PFSK-1 (cell line): Measurements from ENCODE around the gene IL1RN.

ENCODE experiments used
- FOXP2 ChIP-seq: optimal IDR thresholded peaks from 2 replicates; pipeline ENCODE3; 2011; ENCODE audit warnings: borderline replicate concordance, control low read depth, inconsistent platforms; ENCODE audit not compliant: insufficient read depth; ENCODE audit errors: extremely low read length, extremely low read depth
- POLR2AphosphoS5 ChIP-seq: IDR thresholded peaks from 2 replicates; pipeline ENCODE4 v1.6.1; 2012; ENCODE audit warnings: low read depth, mild to moderate bottlenecking, control low read depth, low read length, moderate library complexity
- SIN3A ChIP-seq: IDR thresholded peaks from 2 replicates; pipeline ENCODE4 v1.6.1; 2012; ENCODE audit warnings: mild to moderate bottlenecking, low read length, moderate library complexity, borderline replicate concordance; ENCODE audit not compliant: insufficient read depth
- TAF1 ChIP-seq: IDR thresholded peaks from 2 replicates; pipeline ENCODE4 v1.6.1; 2012; ENCODE audit warnings: low read length, control low read depth, borderline replicate concordance; ENCODE audit not compliant: insufficient read depth
- TF ChIP-seq, protein P1 (sequence below), 2 experiments: IDR thresholded peaks; 2 replicates each; pipeline versions ENCODE4 v1.6.1 to v1.8.0; 2011 to 2012; ENCODE audit warnings: low read depth in 2 of 2, low read length in 2 of 2, control low read depth in 1 of 2, inconsistent platforms in 1 of 2, mild to moderate bottlenecking in 1 of 2, moderate library complexity in 1 of 2; ENCODE audit not compliant: insufficient read depth in 1 of 2

Gene IL1RN

DNA sequence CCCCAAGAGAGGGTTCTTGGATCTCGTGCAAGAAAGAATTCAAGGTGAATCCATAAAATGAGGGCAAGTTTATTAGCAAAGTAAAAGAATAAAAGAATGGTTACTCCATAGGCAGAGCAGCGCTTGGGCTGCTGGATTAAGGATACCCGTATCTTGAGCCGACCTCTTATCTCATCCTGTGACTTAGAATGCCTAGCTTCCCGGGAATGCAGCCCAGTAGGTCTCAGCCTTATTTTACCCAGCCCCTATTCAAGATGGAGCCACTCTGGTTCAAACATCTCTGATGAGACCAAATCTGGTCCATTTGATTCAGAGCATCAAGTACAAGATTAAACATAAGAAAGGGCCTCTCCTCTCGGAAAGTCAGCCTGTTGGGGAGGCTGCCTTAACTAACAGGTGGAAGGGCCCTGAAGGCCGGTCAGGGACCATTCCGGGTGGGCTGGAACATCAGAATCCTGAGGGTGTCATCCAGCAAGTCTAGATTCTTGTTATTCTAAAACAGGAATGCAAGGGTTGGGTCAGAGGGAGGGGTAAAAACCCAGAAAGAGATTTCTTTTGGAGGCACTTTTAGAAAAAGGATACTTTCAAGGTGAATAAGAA lies 52.1 kb downstream of the IL1RN start:
- TF ChIP-seq, protein P1, sequence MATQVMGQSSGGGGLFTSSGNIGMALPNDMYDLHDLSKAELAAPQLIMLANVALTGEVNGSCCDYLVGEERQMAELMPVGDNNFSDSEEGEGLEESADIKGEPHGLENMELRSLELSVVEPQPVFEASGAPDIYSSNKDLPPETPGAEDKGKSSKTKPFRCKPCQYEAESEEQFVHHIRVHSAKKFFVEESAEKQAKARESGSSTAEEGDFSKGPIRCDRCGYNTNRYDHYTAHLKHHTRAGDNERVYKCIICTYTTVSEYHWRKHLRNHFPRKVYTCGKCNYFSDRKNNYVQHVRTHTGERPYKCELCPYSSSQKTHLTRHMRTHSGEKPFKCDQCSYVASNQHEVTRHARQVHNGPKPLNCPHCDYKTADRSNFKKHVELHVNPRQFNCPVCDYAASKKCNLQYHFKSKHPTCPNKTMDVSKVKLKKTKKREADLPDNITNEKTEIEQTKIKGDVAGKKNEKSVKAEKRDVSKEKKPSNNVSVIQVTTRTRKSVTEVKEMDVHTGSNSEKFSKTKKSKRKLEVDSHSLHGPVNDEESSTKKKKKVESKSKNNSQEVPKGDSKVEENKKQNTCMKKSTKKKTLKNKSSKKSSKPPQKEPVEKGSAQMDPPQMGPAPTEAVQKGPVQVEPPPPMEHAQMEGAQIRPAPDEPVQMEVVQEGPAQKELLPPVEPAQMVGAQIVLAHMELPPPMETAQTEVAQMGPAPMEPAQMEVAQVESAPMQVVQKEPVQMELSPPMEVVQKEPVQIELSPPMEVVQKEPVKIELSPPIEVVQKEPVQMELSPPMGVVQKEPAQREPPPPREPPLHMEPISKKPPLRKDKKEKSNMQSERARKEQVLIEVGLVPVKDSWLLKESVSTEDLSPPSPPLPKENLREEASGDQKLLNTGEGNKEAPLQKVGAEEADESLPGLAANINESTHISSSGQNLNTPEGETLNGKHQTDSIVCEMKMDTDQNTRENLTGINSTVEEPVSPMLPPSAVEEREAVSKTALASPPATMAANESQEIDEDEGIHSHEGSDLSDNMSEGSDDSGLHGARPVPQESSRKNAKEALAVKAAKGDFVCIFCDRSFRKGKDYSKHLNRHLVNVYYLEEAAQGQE (IDR thresholded peaks at IDR 0.05; ENCODE audit: insufficient read depth in 1 of 2, low read depth in 2 of 2, low read length in 2 of 2) = no peak
- TF ChIP-seq TAF1 (no peak), POLR2AphosphoS5 (no peak), FOXP2 (no peak), SIN3A (no peak)

DNA sequence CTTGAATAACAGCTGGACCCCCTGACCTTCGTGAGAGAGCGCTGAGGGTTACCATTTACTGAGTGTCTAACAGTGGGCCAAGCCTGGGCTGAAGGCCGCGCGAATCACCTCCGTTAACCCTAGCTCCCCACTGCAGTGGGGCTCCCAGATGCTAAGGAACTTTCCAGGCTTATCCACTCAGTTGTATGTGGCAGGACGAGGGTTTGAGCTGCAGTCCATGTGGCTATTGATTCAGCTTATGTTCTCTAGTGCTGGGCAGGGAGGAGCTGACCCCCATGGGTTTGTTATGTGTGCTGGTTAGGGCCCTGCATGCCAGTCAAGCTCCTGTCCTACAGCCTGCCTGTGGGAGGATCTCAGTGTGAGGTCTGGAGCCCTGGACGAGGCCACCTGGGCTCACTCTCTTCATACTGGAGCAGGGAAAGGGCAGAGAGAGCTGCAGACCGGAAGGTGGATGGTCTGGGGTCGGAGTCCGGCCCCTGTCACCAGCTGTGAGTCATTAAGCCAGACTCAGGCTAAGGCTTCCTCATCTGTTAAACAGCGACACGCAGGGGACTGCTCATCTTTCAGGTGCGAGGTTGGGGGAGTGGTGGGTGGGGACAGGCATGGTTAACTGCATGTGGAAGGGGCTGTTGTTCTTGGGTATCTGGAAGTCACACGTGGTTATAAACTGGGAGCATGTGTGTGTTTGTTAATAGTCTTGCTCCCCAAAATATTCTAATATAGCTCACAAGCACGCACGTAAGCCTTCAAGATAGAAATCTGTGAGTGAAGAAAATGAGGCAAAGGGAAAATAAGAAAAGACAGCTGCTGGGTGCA lies 52.9 kb downstream of the IL1RN start:
- TF ChIP-seq POLR2AphosphoS5 = no peak
- no peak for TF ChIP-seq SIN3A

DNA sequence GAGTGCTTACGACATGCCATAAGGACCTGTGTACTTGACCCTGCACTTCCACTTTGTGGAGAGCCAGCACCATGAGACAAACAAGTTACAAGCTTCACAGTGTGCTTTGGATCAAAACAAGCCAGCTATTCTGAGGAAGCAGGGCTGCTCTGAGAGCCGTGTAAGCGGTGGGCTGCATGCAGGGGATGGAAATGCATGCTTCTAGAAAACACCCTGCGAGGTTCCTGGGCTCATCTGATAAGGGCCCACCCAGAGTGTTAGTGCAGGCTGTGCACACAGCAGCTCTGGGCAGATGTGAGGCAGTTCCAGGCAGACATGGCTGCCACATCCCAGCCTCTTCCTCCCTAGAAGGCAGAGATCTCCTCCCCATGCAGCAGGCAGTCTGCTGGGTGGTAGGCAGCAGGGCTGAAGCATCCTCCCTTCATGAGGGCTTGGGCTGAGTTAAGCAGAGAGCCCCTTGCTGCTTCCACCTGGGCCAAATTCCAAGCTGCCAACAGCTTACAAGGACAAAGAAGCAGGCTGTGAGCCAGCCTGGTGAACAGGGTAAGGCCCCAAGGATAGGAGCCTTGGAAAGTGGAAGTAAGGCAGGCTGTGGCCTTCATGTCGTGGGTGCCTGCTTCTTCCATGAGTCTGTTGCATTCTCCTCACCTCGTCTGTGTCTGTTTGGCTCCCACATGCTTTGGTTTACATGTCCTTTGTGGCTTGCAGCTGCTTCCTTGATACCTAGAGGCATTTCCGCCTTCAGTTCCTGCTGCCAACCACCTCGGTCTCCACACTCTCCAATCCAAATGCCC lies 54.1 kb downstream of the IL1RN start:
- TF ChIP-seq, protein P1 (IDR thresholded peaks at IDR 0.05; ENCODE audit: insufficient read depth in 1 of 2, low read depth in 2 of 2, low read length in 2 of 2) = no peak
- TF ChIP-seq SIN3A = no peak
- TF ChIP-seq POLR2AphosphoS5 = no peak

DNA sequence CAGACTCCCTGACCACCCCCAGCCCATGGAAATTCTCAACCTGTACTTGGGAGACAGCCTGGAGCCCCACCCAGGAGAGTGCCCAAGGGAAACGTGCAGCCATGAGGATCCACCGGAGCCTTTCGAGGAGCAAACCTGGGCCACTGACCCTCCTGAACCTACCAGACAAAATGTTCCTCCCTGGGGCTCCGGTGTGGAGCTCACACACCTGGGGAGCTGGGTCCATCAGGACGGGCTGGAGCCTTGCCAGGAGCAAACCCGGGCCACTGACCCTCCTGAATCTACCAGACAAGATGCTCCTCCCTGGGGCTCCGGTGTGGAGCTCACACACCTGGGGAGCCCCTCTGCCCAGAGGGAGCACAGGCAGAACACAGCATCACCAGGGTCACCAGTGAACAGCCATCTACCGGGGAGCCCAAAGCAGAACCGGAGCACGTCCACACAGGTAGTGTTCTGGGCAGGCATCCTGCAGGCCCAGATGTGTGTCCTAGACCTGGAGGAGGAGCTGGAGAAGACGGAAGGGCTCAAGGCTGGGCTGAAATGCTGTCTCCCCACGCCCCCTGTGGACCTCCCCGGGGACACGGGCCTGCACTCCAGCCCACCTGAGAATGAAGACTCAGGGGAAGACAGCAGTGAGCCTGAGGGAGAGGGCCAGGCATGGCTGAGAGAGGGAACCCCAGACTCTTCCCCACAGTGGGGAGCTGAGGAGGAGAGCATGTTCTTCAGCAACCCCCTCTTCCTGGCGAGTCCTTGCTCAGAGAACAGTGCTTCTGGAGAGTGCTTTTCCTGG lies 55.3 kb downstream of the IL1RN start:
- no peak for TF ChIP-seq FOXP2
- TF ChIP-seq POLR2AphosphoS5 = no peak
- no peak for TF ChIP-seq TAF1
- no peak for TF ChIP-seq SIN3A
- TF ChIP-seq, protein P1 (IDR thresholded peaks at IDR 0.05; ENCODE audit: insufficient read depth in 1 of 2, low read depth in 2 of 2, low read length in 2 of 2) = no peak

DNA sequence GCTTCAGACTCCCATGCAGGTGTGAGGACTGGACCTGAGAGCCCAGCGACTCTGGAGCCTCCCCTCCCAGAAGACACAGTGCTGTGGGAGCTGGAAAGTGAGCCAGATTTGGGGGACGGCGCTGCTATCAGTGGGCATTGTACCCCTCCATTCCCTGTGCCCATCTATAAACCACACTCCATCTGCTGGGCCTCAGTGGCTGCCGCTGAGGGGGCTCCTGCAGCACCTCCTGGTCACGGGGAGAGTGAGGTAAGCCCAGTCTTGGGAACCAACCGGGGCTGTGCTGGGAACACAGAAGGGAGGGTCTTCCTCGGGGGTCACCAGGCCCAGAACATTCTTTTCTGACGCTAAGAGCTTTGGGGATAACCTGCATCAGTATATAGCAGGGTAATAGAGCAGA lies 55.9 kb downstream of the IL1RN start:
- TF ChIP-seq, protein P1 (IDR thresholded peaks at IDR 0.05; ENCODE audit: insufficient read depth in 1 of 2, low read depth in 2 of 2, low read length in 2 of 2) = no peak
- TF ChIP-seq SIN3A (no peak), TAF1 (no peak), POLR2AphosphoS5 (no peak), FOXP2 (no peak)
